K562 (cell line): ENCODE measurements around the gene CCDC141. TPM values are rescaled to one million over a fixed set of nuclear protein-coding genes. Genes with fewer than 3 reads are reported as not detected.

Source experiments
- ATAC-seq: fragments of 200-7000 bp; cut with Tn5 transposase; 3 replicates; pipeline ENCODE4 v1.9.1; 2020; ENCODE audit warnings: moderate library complexity
- BruUV-seq: library from RNA; stranded (reverse); fragments of 400-500 nt; replicated peaks from 2 replicates; lab custom pipeline; 2021; lab: Mats Ljungman, UMichigan
- CTCF ChIA-PET: fragments of 300-600 bp; formaldehyde crosslinking; extraction: SDS; loops from one replicate; lab custom pipeline; 2021; ENCODE audit warnings: low intra/inter-chr PET ratio; lab: Yijun Ruan, JAX
- POLR2A ChIA-PET: fragments of 300-600, 350-650 bp; sonication (Branson Sonifier 250); formaldehyde crosslinking; extraction: SDS; loops from one replicate; lab custom pipeline; 2021; ENCODE audit warnings: antibody characterized with exemption, inconsistent platforms; lab: Yijun Ruan, JAX
- DNase-seq, 4 experiments: peaks; one replicate each; pipeline versions ENCODE4 v3.0.0 to v3.0.0-alpha.2; 2011 to 2018; ENCODE audit warnings: low spot score in 3 of 4, mixed read lengths in 3 of 4; ENCODE audit errors: extremely low read depth in 1 of 4
- FAIRE-seq: peaks from 2 replicates; lab custom pipeline; 2011; peaks lifted over from hg19 to GRCh38; lab: Jason Lieb, UNC
- H2AFZ ChIP-seq: 2 replicates; pipeline ENCODE4 v1.6.0; 2011; ENCODE audit warnings: low read depth, low read length, control low read depth, inconsistent platforms
- H3K27ac ChIP-seq: fragments of 200-600 bp; 3 replicates; pipeline ENCODE4 v1.8.0; 2011; ENCODE audit warnings: low read depth, mild to moderate bottlenecking, control low read depth, inconsistent platforms, low read length, moderate library complexity, mixed read lengths; ENCODE audit errors: extremely low read depth
- H3K27me3 ChIP-seq, 2 experiments: fragments of 300-600 bp in 1 of 2; 2 replicates in 1 of 2; 3 replicates in 1 of 2; pipeline versions ENCODE4 v1.6.0 to v1.8.0; 2011; ENCODE audit warnings: inconsistent platforms in 2 of 2, low read length in 2 of 2, mild to moderate bottlenecking in 1 of 2, mixed read lengths in 1 of 2, moderate library complexity in 1 of 2; ENCODE audit not compliant: control insufficient read depth in 2 of 2, insufficient read depth in 2 of 2
- H3K36me3 ChIP-seq: fragments of 300-600 bp; 3 replicates; pipeline ENCODE4 v1.8.0; 2011; ENCODE audit warnings: mild to moderate bottlenecking, low read length, inconsistent platforms; ENCODE audit not compliant: control insufficient read depth, insufficient read depth
- H3K4me1 ChIP-seq, 2 experiments: fragments of 200-600 bp in 1 of 2; replicated peaks in 1 of 2; 2 replicates in 1 of 2; 3 replicates in 1 of 2; pipeline versions ENCODE4 v1.5.1 to v1.8.0; 2011; ENCODE audit warnings: inconsistent platforms in 2 of 2, low read length in 2 of 2, mild to moderate bottlenecking in 1 of 2, mixed read lengths in 1 of 2, moderate library complexity in 1 of 2; ENCODE audit not compliant: control insufficient read depth in 2 of 2, insufficient read depth in 2 of 2
- H3K4me2 ChIP-seq: 2 replicates; pipeline ENCODE4 v1.6.1; 2011; ENCODE audit warnings: low read length, control low read depth, inconsistent platforms, mixed read lengths; ENCODE audit not compliant: insufficient read depth
- H3K4me3 ChIP-seq: fragments of 200-600 bp; sonication (generic), shearing (Covaris generic); 2 replicates; pipeline ENCODE4 v1.5.1; 2016; ENCODE audit warnings: control low read depth, inconsistent platforms
- H3K79me2 ChIP-seq: fragments of 200-600 bp; 3 replicates; pipeline ENCODE4 v1.8.0; 2011; ENCODE audit warnings: low read length, inconsistent platforms; ENCODE audit not compliant: control insufficient read depth, insufficient read depth
- H3K9ac ChIP-seq, 2 experiments: 2 replicates each; pipeline versions ENCODE4 v1.6.0 to v1.6.1; 2011; ENCODE audit warnings: low read depth in 2 of 2, low read length in 2 of 2, control low read depth in 1 of 2, inconsistent platforms in 1 of 2, mild to moderate bottlenecking in 1 of 2, mixed read lengths in 1 of 2; ENCODE audit not compliant: insufficient read depth in 1 of 2
- H3K9me1 ChIP-seq: one replicate; pipeline ENCODE4 v1.6.0; 2011; ENCODE audit warnings: inconsistent platforms, mild to moderate bottlenecking, low read length, moderate library complexity; ENCODE audit not compliant: control insufficient read depth, insufficient read depth
- H3K9me3 ChIP-seq: replicated peaks from 2 replicates; pipeline ENCODE4 v1.5.1; 2011; ENCODE audit warnings: low read depth, low read length, inconsistent platforms; ENCODE audit not compliant: control insufficient read depth, insufficient read depth
- H4K20me1 ChIP-seq: replicated peaks from 2 replicates; pipeline ENCODE4 v1.6.1; 2011; ENCODE audit warnings: low read length, inconsistent platforms, mixed read lengths; ENCODE audit not compliant: control insufficient read depth, insufficient read depth
- ARHGAP35 ChIP-seq: fragments of 450-650 bp; IDR thresholded peaks from 2 replicates; pipeline ENCODE4 v1.6.1; 2018; ENCODE audit not compliant: partially characterized antibody
- DDX20 ChIP-seq: fragments of 450-650 bp; IDR thresholded peaks from 2 replicates; pipeline ENCODE4 v1.6.1; 2016; ENCODE audit warnings: missing genetic modification characterization, low read depth, mild to moderate bottlenecking, missing compliant biosample characterization, moderate library complexity
- LCOR ChIP-seq: sonication (generic); formaldehyde crosslinking; IDR thresholded peaks from 2 replicates; pipeline ENCODE4 v1.8.0; 2022; ENCODE audit warnings: mild to moderate bottlenecking, missing genetic modification reagents
- NFYB ChIP-seq: IDR thresholded peaks from 2 replicates; pipeline ENCODE4 v1.6.1; 2011; ENCODE audit warnings: mild to moderate bottlenecking, moderate library complexity; ENCODE audit not compliant: insufficient read length; ENCODE audit errors: extremely low read depth
- POLR2AphosphoS5 ChIP-seq: IDR thresholded peaks from 2 replicates; pipeline ENCODE4 v1.6.1; 2011; ENCODE audit warnings: mild to moderate bottlenecking, low read depth, low read length, moderate library complexity; ENCODE audit not compliant: control insufficient read depth, insufficient read depth
- RBM39 ChIP-seq: fragments of 200-400 bp; formaldehyde crosslinking; optimal IDR thresholded peaks from 2 replicates; pipeline ENCODE3; 2018; ENCODE audit warnings: low read depth, low read length
- RFX7 ChIP-seq: fragments of 250-450 bp; sonication (Bioruptor Pico); IDR thresholded peaks from 2 replicates; pipeline ENCODE4 v1.5.1; 2021; ENCODE audit warnings: mild to moderate bottlenecking
- SMARCA5 ChIP-seq: fragments of 450-650 bp; IDR thresholded peaks from 2 replicates; pipeline ENCODE4 v1.6.1; 2016
- SMARCE1 ChIP-seq: fragments of 450-650 bp; IDR thresholded peaks from 2 replicates; pipeline ENCODE4 v1.7.1; 2016; ENCODE audit warnings: mild to moderate bottlenecking
- TEAD1 ChIP-seq, 2 experiments: fragments of 450-650 bp in 1 of 2; sonication (generic) in 1 of 2; formaldehyde crosslinking; IDR thresholded peaks; 2 replicates each; pipeline versions ENCODE4 v1.4.0 to v1.8.0; 2020 to 2022; ENCODE audit warnings: mild to moderate bottlenecking in 2 of 2, missing genetic modification reagents in 1 of 2
- ZNF143 ChIP-seq: sonication (generic); formaldehyde crosslinking; IDR thresholded peaks from 2 replicates; pipeline ENCODE4 v1.9.0; 2022; ENCODE audit warnings: mild to moderate bottlenecking, missing genetic modification reagents
- WGBS: fragments of 100-300 bp; shearing (Covaris generic); methylation state at CpG from one replicate; pipeline ENCODE4 v1.1.6; 2016; ENCODE audit warnings: low coverage, mixed read lengths; ENCODE audit not compliant: insufficient coverage; ENCODE audit errors: missing lambda C conversion rate; 5-methylcytosine and 5-hydroxymethylcytosine counted together
- in situ Hi-C: fragments of 300-500 bp; cut with MboI; formaldehyde crosslinking; loops from 4 replicates; pipeline ENCODE4 v1.15.0; 2018; ENCODE audit warnings: inconsistent platforms, mixed read lengths
- intact Hi-C: fragments of 100-400 bp; cut with micrococcal nuclease; formaldehyde crosslinking; loops from 2 replicates; pipeline ENCODE4 v1.14.2; 2022
- polyA plus RNA-seq, 8 experiments: library from polyadenylated mRNA; depleted of rRNA in 4 of 8; stranded (reverse) in 5 of 8; unstranded in 3 of 8; fragments of >200 nt; fragmentation: Nextera tagmentation in 2 of 8; fragmentation: Illumina TruSeq in 1 of 8; extraction: Ambion mirVana in 2 of 8; extraction: Trizol in 1 of 8; gene quantifications; 2 replicates each; pipeline versions ENCODE4 v1.2.1 to v1.2.3, GENCODE V29; 2011 to 2014; ENCODE audit warnings: inconsistent platforms in 1 of 8, missing spikeins in 1 of 8
- total RNA-seq, 7 experiments: library from RNA; depleted of rRNA in 6 of 7; stranded (reverse); fragments of >200 nt in 6 of 7; fragmentation: Illumina TruSeq in 2 of 7; extraction: Trizol in 2 of 7; gene quantifications; 2 replicates each; pipeline versions ENCODE4 v1.2.1 to v1.2.3, GENCODE V29; 2011 to 2021; ENCODE audit warnings: low replicate concordance in 1 of 7
- TF ChIP-seq, protein P1 (sequence below): fragments of 450-650 bp; formaldehyde crosslinking; IDR thresholded peaks from 2 replicates; pipeline ENCODE4 v1.4.0; 2020; ENCODE audit warnings: mild to moderate bottlenecking, moderate library complexity
- TF ChIP-seq, protein P2 (sequence below): fragments of 250-450 bp; sonication (Bioruptor Pico); IDR thresholded peaks from 2 replicates; pipeline ENCODE4 v1.8.0; 2021; ENCODE audit warnings: moderate library complexity, mild to moderate bottlenecking, inconsistent platforms
- TF ChIP-seq, protein P3 (sequence below): fragments of 250-450 bp; sonication (Bioruptor Pico); IDR thresholded peaks from 2 replicates; pipeline ENCODE4 v1.5.0; 2020; ENCODE audit warnings: mild to moderate bottlenecking, borderline replicate concordance
- TF ChIP-seq, protein P4 (sequence below): fragments of 250-450 bp; sonication (Bioruptor Pico); IDR thresholded peaks from 2 replicates; pipeline ENCODE4 v1.4.0; 2020; ENCODE audit warnings: borderline replicate concordance

Gene CCDC141
- total and polyA plus RNA-seq, 9 of the 15 experiments (the other 6 are each of a cell fraction or from before 2014, with no cell fraction given), result 0.09 TPM; not detected in 8

DNA sequence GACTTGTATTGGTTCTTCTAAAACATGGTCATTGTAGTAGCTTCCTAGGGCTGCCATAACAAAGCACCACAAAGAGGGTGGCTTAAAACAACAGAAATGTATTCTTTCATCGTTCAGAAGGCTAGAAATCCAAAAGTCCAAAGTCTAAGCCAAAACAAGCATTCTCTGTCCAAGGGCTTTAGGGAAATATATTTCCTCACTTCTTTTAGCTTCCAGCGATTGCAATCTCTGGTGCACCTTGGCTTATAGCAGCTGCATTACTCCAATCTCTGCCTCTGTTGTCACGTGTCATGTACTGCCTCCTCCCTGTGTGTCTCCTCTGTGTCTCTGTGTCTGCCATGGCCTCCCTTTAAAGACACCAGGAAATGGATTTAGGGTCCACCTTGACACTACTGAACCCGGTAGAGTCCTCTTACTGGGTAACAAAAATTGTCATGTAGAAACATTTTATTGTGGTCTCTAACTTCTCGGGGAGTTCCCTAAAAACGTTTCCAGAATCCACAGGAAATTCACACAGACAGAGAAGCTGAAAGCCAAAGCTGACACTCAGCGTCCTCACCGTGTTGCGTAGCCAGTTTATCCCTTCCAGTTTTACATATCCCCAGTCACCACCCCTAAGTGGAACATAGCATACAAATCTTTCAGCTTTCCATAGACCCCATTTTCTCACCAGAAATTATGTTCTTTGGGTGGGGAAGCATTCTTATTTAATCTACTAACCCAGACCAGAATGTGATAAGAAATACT lies 222.0 kb downstream of the CCDC141 start:
- no peak overlapping the region for H2AFZ ChIP-seq
- ATAC-seq (no peak), FAIRE-seq (no peak), DNase-seq (no peak)
- H3K9me1 ChIP-seq, result no peaks in the 10 kb centered on the region
- no peaks in the 10 kb centered on the region for H3K4me1 ChIP-seq
- TF ChIP-seq, protein P1, sequence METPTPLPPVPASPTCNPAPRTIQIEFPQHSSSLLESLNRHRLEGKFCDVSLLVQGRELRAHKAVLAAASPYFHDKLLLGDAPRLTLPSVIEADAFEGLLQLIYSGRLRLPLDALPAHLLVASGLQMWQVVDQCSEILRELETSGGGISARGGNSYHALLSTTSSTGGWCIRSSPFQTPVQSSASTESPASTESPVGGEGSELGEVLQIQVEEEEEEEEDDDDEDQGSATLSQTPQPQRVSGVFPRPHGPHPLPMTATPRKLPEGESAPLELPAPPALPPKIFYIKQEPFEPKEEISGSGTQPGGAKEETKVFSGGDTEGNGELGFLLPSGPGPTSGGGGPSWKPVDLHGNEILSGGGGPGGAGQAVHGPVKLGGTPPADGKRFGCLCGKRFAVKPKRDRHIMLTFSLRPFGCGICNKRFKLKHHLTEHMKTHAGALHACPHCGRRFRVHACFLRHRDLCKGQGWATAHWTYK (CRISPR knock-in tag), result no peak
- TF ChIP-seq, protein P2, sequence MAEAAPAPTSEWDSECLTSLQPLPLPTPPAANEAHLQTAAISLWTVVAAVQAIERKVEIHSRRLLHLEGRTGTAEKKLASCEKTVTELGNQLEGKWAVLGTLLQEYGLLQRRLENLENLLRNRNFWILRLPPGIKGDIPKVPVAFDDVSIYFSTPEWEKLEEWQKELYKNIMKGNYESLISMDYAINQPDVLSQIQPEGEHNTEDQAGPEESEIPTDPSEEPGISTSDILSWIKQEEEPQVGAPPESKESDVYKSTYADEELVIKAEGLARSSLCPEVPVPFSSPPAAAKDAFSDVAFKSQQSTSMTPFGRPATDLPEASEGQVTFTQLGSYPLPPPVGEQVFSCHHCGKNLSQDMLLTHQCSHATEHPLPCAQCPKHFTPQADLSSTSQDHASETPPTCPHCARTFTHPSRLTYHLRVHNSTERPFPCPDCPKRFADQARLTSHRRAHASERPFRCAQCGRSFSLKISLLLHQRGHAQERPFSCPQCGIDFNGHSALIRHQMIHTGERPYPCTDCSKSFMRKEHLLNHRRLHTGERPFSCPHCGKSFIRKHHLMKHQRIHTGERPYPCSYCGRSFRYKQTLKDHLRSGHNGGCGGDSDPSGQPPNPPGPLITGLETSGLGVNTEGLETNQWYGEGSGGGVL (CRISPR knock-in tag), result no peak
- TF ChIP-seq, protein P3, sequence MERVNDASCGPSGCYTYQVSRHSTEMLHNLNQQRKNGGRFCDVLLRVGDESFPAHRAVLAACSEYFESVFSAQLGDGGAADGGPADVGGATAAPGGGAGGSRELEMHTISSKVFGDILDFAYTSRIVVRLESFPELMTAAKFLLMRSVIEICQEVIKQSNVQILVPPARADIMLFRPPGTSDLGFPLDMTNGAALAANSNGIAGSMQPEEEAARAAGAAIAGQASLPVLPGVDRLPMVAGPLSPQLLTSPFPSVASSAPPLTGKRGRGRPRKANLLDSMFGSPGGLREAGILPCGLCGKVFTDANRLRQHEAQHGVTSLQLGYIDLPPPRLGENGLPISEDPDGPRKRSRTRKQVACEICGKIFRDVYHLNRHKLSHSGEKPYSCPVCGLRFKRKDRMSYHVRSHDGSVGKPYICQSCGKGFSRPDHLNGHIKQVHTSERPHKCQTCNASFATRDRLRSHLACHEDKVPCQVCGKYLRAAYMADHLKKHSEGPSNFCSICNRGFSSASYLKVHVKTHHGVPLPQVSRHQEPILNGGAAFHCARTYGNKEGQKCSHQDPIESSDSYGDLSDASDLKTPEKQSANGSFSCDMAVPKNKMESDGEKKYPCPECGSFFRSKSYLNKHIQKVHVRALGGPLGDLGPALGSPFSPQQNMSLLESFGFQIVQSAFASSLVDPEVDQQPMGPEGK (CRISPR knock-in tag), result no peak
- TF ChIP-seq ARHGAP35, result no peak
- TF ChIP-seq TEAD1 (CRISPR knock-in tag; IDR thresholded peaks at IDR 0.05), result no peak
- TF ChIP-seq, protein P4, sequence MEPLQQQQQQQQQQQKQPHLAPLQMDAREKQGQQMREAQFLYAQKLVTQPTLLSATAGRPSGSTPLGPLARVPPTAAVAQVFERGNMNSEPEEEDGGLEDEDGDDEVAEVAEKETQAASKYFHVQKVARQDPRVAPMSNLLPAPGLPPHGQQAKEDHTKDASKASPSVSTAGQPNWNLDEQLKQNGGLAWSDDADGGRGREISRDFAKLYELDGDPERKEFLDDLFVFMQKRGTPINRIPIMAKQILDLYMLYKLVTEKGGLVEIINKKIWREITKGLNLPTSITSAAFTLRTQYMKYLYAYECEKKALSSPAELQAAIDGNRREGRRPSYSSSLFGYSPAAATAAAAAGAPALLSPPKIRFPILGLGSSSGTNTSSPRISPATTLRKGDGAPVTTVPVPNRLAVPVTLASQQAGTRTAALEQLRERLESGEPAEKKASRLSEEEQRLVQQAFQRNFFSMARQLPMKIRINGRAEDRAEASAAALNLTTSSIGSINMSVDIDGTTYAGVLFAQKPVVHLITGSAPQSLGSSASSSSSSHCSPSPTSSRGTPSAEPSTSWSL (CRISPR knock-in tag), result no peak
- no peak for TF ChIP-seq LCOR
- no peak for TF ChIP-seq ZNF143 (CRISPR knock-in tag)
- TF ChIP-seq NFYB, result no peak
- no peak for TF ChIP-seq SMARCA5
- no peak for TF ChIP-seq DDX20 (tag)
- TF ChIP-seq SMARCE1, result no peak
- no peak for TF ChIP-seq RFX7
- TF ChIP-seq RBM39, result no peak
- no peak for TF ChIP-seq POLR2AphosphoS5
- no peaks in the 10 kb centered on the region for H3K27me3 ChIP-seq
- ChIA-PET CTCF (no interaction called here), POLR2A (interaction anchor here (0.6 to 1.5 kb wide), 2 partner anchors 58 to 69 kb away, joined by 3 to 4 read pairs; no protein-coding TSS in a partner anchor)
- WGBS, result under 1% methylated on average over 9 of the region's 9 CpGs
- no peak overlapping the region for H3K4me3 ChIP-seq
- in situ Hi-C loops (no loop called here), intact Hi-C loops (no loop called here)
- H3K9me3 ChIP-seq, result no peaks in the 10 kb centered on the region
- H3K27ac ChIP-seq, result no peak overlapping the region
- no peaks in the 10 kb centered on the region for H4K20me1 ChIP-seq
- H3K9ac ChIP-seq, result no peak overlapping the region
- H3K79me2 ChIP-seq, result no peaks in the 10 kb centered on the region
- H3K4me2 ChIP-seq, result no peak overlapping the region
- H3K36me3 ChIP-seq, result no peaks in the 10 kb centered on the region
- no TSS peak for BruUV-seq
